ENCODE measurements around the gene COP1.

DNA sequence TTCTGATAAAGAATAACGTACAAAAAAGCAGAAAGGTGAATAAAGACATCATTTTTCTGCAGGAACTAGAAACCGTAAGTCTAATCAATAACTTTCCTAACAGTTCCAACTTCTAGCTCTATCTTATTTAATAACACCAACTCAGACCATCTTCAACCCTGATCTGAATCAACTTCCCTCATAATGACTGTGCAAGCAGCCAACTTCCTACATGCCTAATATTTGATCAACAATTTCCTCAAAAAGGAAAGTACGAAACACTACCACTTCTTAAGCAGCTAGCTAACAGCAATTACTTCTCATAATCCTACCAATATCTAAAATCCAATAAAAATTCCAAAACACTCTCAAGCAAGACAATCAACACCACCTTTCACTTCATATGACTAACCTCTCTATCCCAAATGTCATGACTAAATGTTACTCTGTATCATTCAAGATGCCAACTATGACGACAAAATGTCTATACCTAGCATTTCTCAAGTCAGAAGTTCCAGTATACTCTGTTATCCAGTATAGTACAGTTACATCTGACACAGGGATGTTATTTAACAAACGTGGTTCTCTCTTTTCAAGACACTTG, 1.7 kb downstream of the COP1 start:
- TF ChIP-seq, protein P1, sequence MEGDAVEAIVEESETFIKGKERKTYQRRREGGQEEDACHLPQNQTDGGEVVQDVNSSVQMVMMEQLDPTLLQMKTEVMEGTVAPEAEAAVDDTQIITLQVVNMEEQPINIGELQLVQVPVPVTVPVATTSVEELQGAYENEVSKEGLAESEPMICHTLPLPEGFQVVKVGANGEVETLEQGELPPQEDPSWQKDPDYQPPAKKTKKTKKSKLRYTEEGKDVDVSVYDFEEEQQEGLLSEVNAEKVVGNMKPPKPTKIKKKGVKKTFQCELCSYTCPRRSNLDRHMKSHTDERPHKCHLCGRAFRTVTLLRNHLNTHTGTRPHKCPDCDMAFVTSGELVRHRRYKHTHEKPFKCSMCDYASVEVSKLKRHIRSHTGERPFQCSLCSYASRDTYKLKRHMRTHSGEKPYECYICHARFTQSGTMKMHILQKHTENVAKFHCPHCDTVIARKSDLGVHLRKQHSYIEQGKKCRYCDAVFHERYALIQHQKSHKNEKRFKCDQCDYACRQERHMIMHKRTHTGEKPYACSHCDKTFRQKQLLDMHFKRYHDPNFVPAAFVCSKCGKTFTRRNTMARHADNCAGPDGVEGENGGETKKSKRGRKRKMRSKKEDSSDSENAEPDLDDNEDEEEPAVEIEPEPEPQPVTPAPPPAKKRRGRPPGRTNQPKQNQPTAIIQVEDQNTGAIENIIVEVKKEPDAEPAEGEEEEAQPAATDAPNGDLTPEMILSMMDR (IDR thresholded peaks at IDR 0.05): no peak
- TF ChIP-seq POLR2A (IDR thresholded peaks at IDR 0.05): no peak

Data from uterus (tissue), 2 donors.